GM12872 (cell line): Measurements from ENCODE around the gene PIGL.

Experiments used
- TF ChIP-seq, protein P1 (sequence below): IDR thresholded peaks from 3 replicates; pipeline ENCODE4 v1.5.1; 2011; ENCODE audit warnings: low read depth, mild to moderate bottlenecking, low read length, moderate library complexity; ENCODE audit not compliant: insufficient read depth

The PIGL gene

GRCh38 chr17:16273929-16274339, 56.9 kb downstream of the PIGL start:
- TF ChIP-seq, protein P1, sequence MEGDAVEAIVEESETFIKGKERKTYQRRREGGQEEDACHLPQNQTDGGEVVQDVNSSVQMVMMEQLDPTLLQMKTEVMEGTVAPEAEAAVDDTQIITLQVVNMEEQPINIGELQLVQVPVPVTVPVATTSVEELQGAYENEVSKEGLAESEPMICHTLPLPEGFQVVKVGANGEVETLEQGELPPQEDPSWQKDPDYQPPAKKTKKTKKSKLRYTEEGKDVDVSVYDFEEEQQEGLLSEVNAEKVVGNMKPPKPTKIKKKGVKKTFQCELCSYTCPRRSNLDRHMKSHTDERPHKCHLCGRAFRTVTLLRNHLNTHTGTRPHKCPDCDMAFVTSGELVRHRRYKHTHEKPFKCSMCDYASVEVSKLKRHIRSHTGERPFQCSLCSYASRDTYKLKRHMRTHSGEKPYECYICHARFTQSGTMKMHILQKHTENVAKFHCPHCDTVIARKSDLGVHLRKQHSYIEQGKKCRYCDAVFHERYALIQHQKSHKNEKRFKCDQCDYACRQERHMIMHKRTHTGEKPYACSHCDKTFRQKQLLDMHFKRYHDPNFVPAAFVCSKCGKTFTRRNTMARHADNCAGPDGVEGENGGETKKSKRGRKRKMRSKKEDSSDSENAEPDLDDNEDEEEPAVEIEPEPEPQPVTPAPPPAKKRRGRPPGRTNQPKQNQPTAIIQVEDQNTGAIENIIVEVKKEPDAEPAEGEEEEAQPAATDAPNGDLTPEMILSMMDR = no peak

GRCh38 chr17:16275024-16275423, 58.0 kb downstream of the PIGL start:
- TF ChIP-seq, protein P1 = no peak

DNA sequence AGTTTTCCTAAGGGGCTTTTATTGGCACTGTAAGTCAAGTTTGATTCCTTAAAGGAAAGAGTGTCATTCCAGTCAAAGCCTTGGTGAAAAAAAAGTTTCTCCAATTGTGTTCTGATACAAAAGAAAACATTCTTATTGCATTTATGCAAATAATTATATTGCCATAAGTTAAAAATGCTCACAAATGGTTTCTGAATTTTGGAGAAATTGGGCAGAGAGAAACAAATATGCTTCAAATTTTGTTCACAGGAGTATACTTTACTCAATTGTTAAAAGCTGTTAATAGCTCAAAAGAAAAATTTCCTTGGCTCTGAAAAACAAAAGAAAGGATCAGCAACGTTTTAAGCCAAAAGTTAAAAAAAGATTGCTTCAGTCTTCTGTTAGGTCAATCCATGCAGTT, 60.2 kb downstream of the PIGL start:
- TF ChIP-seq, protein P1 = no peak

DNA sequence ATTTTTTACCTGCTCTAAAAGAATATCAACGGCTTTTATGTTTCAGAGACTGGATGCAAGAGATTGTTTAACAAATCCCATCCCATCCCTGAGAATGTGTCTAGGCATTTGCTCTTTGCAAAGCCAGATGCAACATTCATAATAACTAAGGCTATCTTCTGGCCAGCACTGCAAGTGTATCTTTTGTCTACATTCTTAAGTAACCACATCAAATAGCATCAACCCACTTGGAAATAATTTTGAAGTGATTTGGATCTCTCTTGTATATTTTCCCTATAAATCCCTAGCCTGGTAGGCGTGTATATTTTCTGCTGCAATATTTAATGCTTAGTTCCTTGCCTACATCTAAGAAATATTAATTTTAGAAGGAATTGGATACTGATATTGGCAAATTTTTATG, 64.3 kb downstream of the PIGL start:
- TF ChIP-seq, protein P1 = no peak

- TF ChIP-seq, protein P1 = no peak
Observed at GRCh38 chr17:16282522-16282921, 65.5 kb downstream of the PIGL start.

DNA sequence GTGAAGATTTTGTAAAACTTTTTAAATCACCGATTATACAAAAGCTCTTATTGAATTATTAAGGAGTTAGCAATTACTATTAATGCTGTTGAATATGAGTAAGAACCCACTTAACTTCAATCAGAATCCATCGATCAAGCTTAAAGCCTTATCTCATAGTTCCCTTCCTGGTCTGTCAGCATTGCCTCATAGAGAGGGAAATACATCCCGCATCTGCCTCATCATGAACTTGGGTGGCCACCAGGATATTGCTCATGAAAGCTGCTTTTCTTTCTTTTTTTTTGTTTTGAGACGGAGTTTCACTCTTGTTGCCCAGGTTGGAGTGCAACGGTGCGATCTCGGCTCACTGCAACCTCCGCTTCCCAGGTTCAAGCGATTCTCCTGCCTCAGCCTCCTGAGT, 66.7 kb downstream of the PIGL start:
- TF ChIP-seq, protein P1 = no peak

DNA sequence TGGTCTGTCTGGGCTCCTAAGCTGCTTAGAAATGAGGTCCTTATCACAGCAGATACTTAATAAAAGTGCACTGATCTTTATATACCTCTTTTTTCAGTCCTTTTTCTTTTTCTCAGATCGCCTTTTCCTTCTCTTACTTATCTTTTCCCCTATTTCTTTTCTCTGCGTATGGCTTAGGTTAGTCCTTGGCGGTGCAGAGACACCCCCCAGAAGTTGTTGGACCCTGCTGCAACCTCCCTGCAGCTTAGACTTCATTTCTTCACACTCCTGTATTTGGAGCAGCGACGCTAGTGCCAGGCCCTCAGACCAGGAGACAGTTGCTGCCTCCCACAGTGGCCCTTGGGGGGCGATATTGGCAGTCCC, 68.6 kb downstream of the PIGL start:
- TF ChIP-seq, protein P1 = peak; percentile 80
